SK-N-SH (cell line): ENCODE results near the gene PLEKHA3.

ENCODE experiments used
- TF ChIP-seq, protein P1 (sequence below): fragments of 200-600 bp; sonication (generic); IDR thresholded peaks from 2 replicates; pipeline ENCODE4 v1.6.1; 2017; ENCODE audit warnings: antibody characterized with exemption, mild to moderate bottlenecking, moderate library complexity
- TF ChIP-seq, protein P2 (sequence below): IDR thresholded peaks from 2 replicates; pipeline ENCODE4 v1.4.0; 2012; ENCODE audit warnings: low read depth

DNA sequence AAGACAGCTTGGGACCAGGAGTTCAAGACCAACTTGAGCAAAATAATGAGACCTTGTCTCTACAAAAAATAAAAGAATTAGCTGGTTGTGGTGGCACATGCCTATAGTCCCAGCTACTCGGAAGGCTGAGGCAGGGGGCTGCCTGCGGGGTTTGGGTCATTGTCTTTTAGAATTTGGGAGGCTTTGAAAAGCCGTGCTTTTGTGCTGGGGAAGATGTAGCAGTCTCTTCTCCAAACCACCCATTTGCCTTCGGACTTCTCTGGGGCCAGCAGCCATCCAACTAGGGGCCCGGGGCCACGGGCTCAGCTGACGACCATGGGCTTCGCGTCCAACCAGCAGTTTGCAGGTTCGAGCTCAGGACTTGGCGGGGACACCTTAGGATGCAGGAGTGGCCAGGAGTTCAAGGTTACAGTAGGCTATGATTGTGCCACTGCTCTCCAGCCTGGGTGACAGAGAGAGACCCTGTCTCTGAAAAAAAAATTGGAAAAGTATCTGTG, 22.8 kb upstream of the PLEKHA3 start:
- TF ChIP-seq, protein P1, sequence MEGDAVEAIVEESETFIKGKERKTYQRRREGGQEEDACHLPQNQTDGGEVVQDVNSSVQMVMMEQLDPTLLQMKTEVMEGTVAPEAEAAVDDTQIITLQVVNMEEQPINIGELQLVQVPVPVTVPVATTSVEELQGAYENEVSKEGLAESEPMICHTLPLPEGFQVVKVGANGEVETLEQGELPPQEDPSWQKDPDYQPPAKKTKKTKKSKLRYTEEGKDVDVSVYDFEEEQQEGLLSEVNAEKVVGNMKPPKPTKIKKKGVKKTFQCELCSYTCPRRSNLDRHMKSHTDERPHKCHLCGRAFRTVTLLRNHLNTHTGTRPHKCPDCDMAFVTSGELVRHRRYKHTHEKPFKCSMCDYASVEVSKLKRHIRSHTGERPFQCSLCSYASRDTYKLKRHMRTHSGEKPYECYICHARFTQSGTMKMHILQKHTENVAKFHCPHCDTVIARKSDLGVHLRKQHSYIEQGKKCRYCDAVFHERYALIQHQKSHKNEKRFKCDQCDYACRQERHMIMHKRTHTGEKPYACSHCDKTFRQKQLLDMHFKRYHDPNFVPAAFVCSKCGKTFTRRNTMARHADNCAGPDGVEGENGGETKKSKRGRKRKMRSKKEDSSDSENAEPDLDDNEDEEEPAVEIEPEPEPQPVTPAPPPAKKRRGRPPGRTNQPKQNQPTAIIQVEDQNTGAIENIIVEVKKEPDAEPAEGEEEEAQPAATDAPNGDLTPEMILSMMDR, result no peak
- TF ChIP-seq, protein P2, sequence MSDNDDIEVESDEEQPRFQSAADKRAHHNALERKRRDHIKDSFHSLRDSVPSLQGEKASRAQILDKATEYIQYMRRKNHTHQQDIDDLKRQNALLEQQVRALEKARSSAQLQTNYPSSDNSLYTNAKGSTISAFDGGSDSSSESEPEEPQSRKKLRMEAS, result no peak
